Activated CD8-positive, alpha-beta T cell treated with anti-CD3 and anti-CD28 coated beads for 36 hours (primary cell): Measurements from ENCODE around the gene ANXA3. TPM values are rescaled to one million over a fixed set of nuclear protein-coding genes. Genes with fewer than 3 reads are reported as not detected.

Source experiments
- ATAC-seq: fragments of 200-7000 bp; cut with Tn5 transposase; one replicate; pipeline ENCODE4 v1.10.0; 2021; ENCODE audit warnings: mild to moderate bottlenecking, moderate library complexity
- CTCF ChIA-PET: fragments of 350-600 bp; sonication (Branson Sonifier 250); formaldehyde crosslinking; loops from one replicate; lab custom pipeline; 2021; ENCODE audit warnings: antibody characterized with exemption; lab: Charles Lee
- POLR2A ChIA-PET: fragments of 350-600 bp; sonication (Branson Sonifier 250); formaldehyde crosslinking; loops from one replicate; lab custom pipeline; 2021; ENCODE audit warnings: antibody characterized with exemption; lab: Charles Lee
- DNase-seq: peaks from one replicate; pipeline ENCODE4 v3.0.0-alpha.2; 2020
- H3K27ac Mint-ChIP-seq: one replicate; pipeline ENCODE4 v1.8.0; 2021; ENCODE audit warnings: mild to moderate bottlenecking, mixed read lengths
- H3K27me3 Mint-ChIP-seq: one replicate; pipeline ENCODE4 v1.8.0; 2021; ENCODE audit warnings: mixed read lengths
- H3K36me3 Mint-ChIP-seq: one replicate; pipeline ENCODE4 v1.8.0; 2021; ENCODE audit warnings: low read depth, mixed read lengths
- H3K4me1 Mint-ChIP-seq: one replicate; pipeline ENCODE4 v1.8.0; 2021; ENCODE audit warnings: low read depth, mixed read lengths
- H3K4me3 Mint-ChIP-seq: one replicate; pipeline ENCODE4 v1.8.0; 2021; ENCODE audit warnings: mild to moderate bottlenecking, moderate library complexity, mixed read lengths
- H3K9me3 Mint-ChIP-seq: one replicate; pipeline ENCODE4 v1.8.0; 2021; ENCODE audit warnings: mixed read lengths
- intact Hi-C: fragments of 100-400 bp; cut with micrococcal nuclease; formaldehyde crosslinking; loops from one replicate; pipeline ENCODE4 v1.10.0; 2022
- total RNA-seq, 2 experiments: library from RNA; stranded (reverse); gene quantifications; one replicate each; pipeline ENCODE4 v1.2.3, GENCODE V29; 2021
- TF ChIP-seq, protein P1 (sequence below): fragments of 200-600 bp; IDR thresholded peaks from one replicate; pipeline ENCODE4 v1.8.0; 2022; ENCODE audit warnings: antibody characterized with exemption, mild to moderate bottlenecking

ANXA3 gene
- total RNA-seq, 2 experiments from 2014 or later, result 0.63 to 0.90 TPM

DNA sequence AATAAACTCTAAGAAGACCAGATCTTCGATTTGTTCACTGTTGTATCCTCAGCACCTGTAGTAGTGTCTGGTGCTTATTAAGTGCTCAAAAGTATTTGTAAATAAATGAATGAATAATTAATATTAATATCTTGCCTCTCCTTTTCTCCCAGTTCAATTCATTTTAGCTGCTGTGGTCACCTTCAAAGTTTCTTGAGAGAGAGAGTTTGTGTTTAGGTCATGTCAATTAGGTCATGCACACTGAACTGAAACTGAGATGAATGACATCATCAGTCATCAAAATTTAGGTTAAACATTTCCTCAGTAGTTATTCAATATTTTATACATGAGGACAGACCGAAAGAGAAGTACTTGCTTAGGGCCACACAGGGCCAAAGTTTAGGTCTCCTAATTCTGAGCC, 73.5 kb downstream of the ANXA3 start:
- ChIA-PET POLR2A (no interaction called here), CTCF (interaction anchor here (1.2 kb wide), 1 partner anchor 230 kb away, joined by 3 read pairs; no protein-coding TSS in a partner anchor)
- Mint-ChIP-seq H3K27me3 (no peaks in the 10 kb centered on the region), H3K9me3 (no peaks in the 10 kb centered on the region), H3K4me1 (peaks cover 2% of the 10 kb centered on the region), H3K27ac (no peak overlapping the region), H3K4me3 (no peak overlapping the region), H3K36me3 (no peaks in the 10 kb centered on the region)
- intact Hi-C loops, result no loop called here
- TF ChIP-seq, protein P1, sequence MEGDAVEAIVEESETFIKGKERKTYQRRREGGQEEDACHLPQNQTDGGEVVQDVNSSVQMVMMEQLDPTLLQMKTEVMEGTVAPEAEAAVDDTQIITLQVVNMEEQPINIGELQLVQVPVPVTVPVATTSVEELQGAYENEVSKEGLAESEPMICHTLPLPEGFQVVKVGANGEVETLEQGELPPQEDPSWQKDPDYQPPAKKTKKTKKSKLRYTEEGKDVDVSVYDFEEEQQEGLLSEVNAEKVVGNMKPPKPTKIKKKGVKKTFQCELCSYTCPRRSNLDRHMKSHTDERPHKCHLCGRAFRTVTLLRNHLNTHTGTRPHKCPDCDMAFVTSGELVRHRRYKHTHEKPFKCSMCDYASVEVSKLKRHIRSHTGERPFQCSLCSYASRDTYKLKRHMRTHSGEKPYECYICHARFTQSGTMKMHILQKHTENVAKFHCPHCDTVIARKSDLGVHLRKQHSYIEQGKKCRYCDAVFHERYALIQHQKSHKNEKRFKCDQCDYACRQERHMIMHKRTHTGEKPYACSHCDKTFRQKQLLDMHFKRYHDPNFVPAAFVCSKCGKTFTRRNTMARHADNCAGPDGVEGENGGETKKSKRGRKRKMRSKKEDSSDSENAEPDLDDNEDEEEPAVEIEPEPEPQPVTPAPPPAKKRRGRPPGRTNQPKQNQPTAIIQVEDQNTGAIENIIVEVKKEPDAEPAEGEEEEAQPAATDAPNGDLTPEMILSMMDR, result no peak
- no peak for ATAC-seq
- DNase-seq, result no peak

DNA sequence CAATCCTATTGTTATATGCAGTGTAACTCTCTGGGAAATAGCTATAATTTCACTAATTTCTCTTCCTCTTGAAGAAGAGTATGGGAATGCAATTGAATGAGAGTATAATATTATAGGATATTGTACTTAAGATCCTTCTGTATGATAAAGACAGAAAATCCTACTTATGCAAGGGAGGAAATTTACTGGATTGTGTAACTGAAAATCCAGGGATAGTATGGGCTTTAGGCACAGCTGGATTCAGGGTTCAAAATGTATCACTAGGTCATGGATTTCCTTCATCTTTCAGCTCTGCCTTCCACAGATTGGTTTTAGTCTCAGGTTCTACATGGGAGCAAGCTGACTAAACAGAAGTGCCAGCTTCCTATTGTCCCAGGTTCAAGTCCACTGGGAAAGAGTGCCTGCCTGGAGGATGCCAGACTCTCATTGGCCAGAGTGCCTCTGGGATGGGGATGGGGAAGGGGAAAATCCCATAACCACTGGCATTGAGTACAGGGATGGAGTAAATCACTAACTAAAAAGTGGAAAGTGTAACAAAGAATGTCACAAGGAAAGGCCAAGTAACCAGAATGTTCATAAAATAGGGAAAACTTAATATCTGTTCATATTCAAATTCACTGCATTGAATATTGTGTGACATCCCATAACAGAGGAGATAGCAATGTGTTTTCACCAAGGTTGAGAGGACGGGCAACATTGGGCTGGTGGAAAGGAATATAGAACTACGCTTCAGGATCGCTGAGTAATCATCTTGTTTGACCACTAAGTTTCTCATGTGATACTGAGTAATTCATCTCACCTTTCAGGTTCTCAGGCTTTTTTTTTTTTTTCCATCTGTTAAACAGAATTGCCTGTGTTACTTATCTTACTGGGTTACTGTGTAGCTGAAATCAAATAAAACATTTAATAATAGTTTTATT, 75.7 kb downstream of the ANXA3 start:
- ATAC-seq, result no peak
- no peaks in the 10 kb centered on the region for H3K27me3 Mint-ChIP-seq
- H3K36me3 Mint-ChIP-seq, result no peaks in the 10 kb centered on the region
- CTCF ChIA-PET, result interaction anchor here (0.9 to 1.5 kb wide), 2 partner anchors 19 to 237 kb away, joined by 3 to 4 read pairs; no protein-coding TSS in a partner anchor
- intact Hi-C loops, result no loop called here
- TF ChIP-seq, protein P1, result no peak
- no peak overlapping the region for H3K4me3 Mint-ChIP-seq
- H3K27ac Mint-ChIP-seq, result no peak overlapping the region
- H3K4me1 Mint-ChIP-seq, result peaks cover 2% of the 10 kb centered on the region
- no peak for DNase-seq
- H3K9me3 Mint-ChIP-seq, result no peaks in the 10 kb centered on the region
- POLR2A ChIA-PET, result no interaction called here

DNA sequence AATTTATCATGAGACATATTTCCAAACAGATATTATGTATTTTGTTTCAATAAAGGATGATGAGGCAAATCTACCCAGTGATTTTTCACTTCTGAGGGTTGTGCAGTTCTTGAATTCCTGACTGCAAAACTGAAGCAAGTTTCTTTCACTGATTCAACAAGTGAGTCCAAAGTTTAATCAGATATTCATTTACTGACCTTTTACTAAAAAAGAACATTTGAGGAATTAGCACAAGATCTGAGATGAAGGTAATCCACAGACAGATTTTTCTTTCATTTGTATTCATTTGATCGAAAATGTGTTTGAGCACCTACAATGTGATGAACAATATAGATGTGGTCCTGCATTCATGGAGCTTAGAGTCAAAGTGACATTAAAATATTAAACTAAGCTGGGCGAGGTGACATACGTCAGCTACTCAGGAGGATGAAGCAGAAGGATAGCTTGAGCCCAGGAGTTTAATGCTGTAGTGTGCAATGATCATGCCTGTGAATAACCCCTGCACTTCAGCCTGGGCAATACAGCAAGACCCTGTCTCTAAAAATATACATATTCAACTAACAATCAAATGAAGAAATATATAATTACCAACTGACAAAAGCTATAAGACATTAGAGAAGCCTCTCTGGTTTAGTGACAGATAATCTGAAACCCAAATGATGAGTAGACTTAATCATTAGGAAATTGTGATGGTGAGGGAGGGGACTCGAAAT, 76.6 kb downstream of the ANXA3 start:
- no peaks in the 10 kb centered on the region for H3K27me3 Mint-ChIP-seq
- H3K9me3 Mint-ChIP-seq, result no peaks in the 10 kb centered on the region
- no peak overlapping the region for H3K27ac Mint-ChIP-seq
- ATAC-seq (no peak), DNase-seq (no peak)
- H3K36me3 Mint-ChIP-seq, result no peaks in the 10 kb centered on the region
- H3K4me1 Mint-ChIP-seq, result peaks cover 2% of the 10 kb centered on the region
- ChIA-PET CTCF (interaction anchor here (1.4 kb wide), 1 partner anchor 15 kb away, joined by 5 read pairs; no protein-coding TSS in a partner anchor), POLR2A (no interaction called here)
- intact Hi-C loops, result no loop called here
- TF ChIP-seq, protein P1, result no peak
- no peak overlapping the region for H3K4me3 Mint-ChIP-seq

DNA sequence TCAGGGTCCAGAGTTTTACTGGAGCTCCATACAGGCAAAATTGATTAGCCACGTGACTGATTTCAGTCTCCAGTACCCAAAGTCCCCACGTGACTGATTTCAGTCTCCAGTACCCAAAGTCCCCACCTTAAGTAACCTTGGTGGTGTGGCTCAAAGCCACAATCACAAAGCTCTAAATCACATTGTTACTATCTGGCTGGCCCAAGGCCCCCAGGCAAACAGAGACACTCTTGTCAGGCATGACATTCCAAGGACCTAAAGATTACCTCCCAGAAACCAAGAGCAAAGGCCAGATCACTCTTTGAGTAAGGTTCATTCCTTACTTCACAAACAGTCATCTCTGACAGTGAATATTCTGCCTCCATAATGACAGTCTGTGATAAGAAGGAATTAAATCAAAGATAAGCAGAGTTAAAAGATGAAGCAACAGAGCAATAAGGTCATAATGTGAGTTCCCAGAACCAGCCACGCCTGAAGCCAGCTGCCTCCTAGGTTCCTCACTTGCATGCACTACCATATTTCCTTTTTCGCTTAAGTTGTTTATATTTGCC, 78.5 kb downstream of the ANXA3 start:
- TF ChIP-seq, protein P1, result no peak
- CTCF ChIA-PET, result interaction anchor here (1.1 to 2.0 kb wide), 2 partner anchors 14 to 15 kb away, joined by 4 to 5 read pairs; no protein-coding TSS in a partner anchor
- intact Hi-C loops, result no loop called here
- H3K27me3 Mint-ChIP-seq, result no peaks in the 10 kb centered on the region
- peaks cover 2% of the 10 kb centered on the region for H3K4me1 Mint-ChIP-seq
- no peaks in the 10 kb centered on the region for H3K9me3 Mint-ChIP-seq
- POLR2A ChIA-PET, result interaction anchor here (1.2 kb wide), 1 partner anchor 26 kb away, joined by 3 read pairs; no protein-coding TSS in a partner anchor
- H3K36me3 Mint-ChIP-seq, result no peaks in the 10 kb centered on the region
- no peak overlapping the region for H3K27ac Mint-ChIP-seq
- H3K4me3 Mint-ChIP-seq, result no peak overlapping the region
- ATAC-seq (no peak), DNase-seq (no peak)
